Coronary artery (tissue), 2 donors: ENCODE results near the gene COL4A4.

Source experiments
- DNase-seq: peaks from one replicate; pipeline ENCODE4 v3.0.0-alpha.2; 2017; ENCODE audit warnings: low spot score
- H3K27ac ChIP-seq, 2 donors: fragments of 200-600 bp; sonication (generic); one replicate each; pipeline ENCODE4 v1.5.1; 2016 to 2019
- H3K4me3 ChIP-seq: fragments of 200-600 bp; sonication (generic); 2 replicates; pipeline ENCODE4 v1.5.1; 2016; ENCODE audit warnings: mild to moderate bottlenecking, moderate library complexity
- CTCF ChIP-seq: fragments of 200-600 bp; sonication (generic); IDR thresholded peaks from one replicate; pipeline ENCODE4 v1.5.1; 2019; ENCODE audit warnings: antibody characterized with exemption

Gene COL4A4

DNA sequence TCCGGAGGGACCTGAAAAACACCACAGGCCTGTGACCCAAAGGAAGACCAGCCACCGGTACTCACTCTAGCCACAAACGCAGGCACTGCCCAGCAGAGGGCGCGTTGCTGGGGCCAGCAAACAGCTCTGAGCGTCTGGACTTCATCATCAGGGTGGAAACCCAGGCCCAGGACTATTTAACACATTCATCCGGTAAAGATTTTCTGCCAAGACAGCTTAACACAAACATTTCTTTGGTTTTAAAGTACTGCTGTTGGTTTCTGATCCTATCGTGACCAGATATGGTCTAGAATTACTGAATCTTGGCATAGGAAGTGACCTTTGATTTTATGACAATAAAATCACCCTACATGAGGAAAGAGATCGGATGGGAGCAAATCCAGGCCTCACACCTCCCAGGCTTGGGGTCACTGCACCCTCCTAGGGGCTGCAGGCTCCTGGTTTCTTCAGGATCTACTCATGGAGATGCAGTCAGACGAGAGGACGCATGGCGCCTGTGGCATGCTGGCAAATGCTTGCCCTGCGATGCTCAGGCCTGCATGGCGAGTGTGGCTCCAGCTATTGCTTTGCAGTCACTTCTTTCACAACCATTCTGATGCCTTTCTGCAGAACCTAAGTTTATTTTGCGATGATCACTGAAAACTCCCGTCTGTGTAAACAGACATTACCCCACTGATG lies 130.4 kb downstream of the COL4A4 start:
- DNase-seq: no peak
- H3K27ac ChIP-seq: no peak overlapping the region
- no peak for TF ChIP-seq CTCF
- no peak overlapping the region for H3K4me3 ChIP-seq

GRCh38 chr2:227031379-227031778 lies 132.6 kb downstream of the COL4A4 start:
- DNase-seq: no peak
- no peak for TF ChIP-seq CTCF
- no peak overlapping the region for H3K4me3 ChIP-seq
- no peak overlapping the region for H3K27ac ChIP-seq

DNA sequence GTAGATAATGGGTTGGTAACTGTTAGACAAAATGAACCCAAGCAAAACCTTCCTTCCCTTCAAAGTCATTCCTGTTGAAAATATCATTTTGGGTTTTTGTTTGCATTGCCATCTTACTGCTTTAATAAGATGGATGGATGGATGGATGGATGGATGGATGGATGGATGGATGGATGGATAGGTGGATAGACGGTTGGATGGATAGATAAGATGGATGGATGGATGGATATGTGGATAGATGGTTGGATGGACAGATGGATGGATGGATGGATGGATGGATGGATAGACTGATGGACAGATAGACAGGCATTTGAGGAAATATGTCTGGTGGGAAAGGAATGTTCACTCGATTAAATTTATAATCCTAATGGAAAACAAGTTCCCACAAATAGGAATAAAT lies 133.2 kb downstream of the COL4A4 start:
- Histone ChIP-seq H3K27ac (no peak overlapping the region), H3K4me3 (no peak overlapping the region)
- no peak for DNase-seq
- TF ChIP-seq CTCF: no peak

- Histone ChIP-seq H3K4me3 (no peak overlapping the region), H3K27ac (no peak overlapping the region)
- no peak for DNase-seq
- TF ChIP-seq CTCF: no peak
Observed at GRCh38 chr2:227029426-227030105, 134.4 kb downstream of the COL4A4 start.

DNA sequence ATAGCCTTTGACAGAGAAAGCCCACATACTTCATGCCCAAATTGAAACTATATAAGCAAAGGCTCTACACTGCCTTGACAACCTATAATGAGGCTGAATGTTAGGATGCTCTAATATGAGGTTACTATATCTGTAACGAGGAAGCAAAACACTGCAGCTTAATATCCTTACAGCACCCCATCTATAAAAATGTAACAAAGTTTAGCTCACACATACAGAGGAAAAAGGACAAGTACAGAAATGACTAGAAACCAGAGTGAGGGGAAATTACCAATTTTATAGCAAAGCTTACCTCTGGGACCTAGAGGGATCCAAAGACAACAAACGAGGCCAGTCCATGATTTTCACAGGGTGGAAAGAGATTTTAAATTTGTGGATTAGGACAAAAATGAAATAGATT lies 138.5 kb downstream of the COL4A4 start:
- Histone ChIP-seq H3K27ac (no peak overlapping the region), H3K4me3 (no peak overlapping the region)
- TF ChIP-seq CTCF: no peak
- DNase-seq: no peak

DNA sequence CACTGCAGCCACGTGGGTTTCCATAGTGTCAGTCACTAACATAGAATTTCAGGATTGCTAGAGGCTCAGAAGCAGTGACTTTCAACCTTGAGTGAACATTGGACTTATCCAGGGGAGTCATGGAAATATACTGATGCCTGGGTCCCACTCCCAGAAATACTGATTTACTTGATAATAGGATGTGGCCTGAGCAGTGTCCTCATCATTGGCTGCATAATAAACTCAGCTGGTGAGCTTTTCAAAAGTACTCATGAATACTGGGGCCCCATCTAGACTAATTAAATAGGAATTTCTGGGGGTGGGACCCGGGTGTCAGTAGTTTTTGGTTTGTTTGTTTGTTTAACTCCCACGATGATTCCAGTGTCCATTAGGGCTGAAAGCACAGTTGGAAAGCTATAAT lies 141.4 kb downstream of the COL4A4 start:
- no peak overlapping the region for H3K27ac ChIP-seq
- DNase-seq: no peak
- TF ChIP-seq CTCF: no peak
- no peak overlapping the region for H3K4me3 ChIP-seq

DNA sequence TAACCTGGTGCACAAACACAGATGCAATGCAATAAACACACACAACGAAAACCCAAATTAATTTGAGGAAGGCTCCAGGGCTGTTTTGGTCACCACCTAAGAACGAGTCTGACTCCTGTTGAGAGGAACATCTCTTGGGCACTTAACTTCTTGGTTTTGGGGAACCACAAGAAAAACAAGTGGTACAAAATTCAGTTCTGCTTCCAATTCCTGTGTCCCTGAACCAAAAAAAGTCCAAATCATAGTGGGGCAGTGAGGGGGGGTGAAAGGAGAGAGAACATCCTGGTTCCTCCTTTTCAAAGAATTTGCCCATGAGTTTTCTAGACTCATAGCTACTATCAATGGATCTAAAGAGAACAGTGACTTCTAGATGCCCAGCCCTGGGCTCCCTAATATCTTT lies 143.6 kb downstream of the COL4A4 start:
- Histone ChIP-seq H3K27ac (no peak overlapping the region), H3K4me3 (no peak overlapping the region)
- no peak for TF ChIP-seq CTCF
- DNase-seq: no peak
